Measurements from ENCODE around the gene CLSTN3. TPM values are rescaled to one million over a fixed set of nuclear protein-coding genes. Genes with fewer than 3 reads are reported as not detected.

CLSTN3 gene
- total and polyA plus RNA-seq, 9 of the 15 experiments (the other 6 are each of a cell fraction or from before 2014, with no cell fraction given), result 0.08 to 23.2 (median 11.0) TPM

GRCh38 chr12:7129872-7130691 lies at the start of gene CLSTN3 (continued):
- TF ChIP-seq RAD21 (CRISPR knock-in tag; conservative IDR thresholded peaks at IDR 0.05 in 1 of 2, IDR thresholded peaks at IDR 0.05 in 1 of 2), result no peak
- TF ChIP-seq IFI16 (CRISPR knock-in tag; IDR thresholded peaks at IDR 0.05), result no peak
- peak; percentile 73 for TF ChIP-seq FOS (IDR thresholded peaks at IDR 0.05; ENCODE audit: extremely low read depth, insufficient read length)
- TF ChIP-seq SMAD2 (IDR thresholded peaks at IDR 0.05; ENCODE audit: low read depth, low read length), result no peak
- no peak for TF ChIP-seq CEBPB (tag; IDR thresholded peaks at IDR 0.05)
- TF ChIP-seq CXXC5 (CRISPR knock-in tag; IDR thresholded peaks at IDR 0.05), result peak; percentile 49
- TF ChIP-seq KDM2B (CRISPR knock-in tag; IDR thresholded peaks at IDR 0.05), result no peak
- peak; percentile 92 for TF ChIP-seq MIER1 (IDR thresholded peaks at IDR 0.05; ENCODE audit: low read depth)
- TF ChIP-seq ZNF589 (CRISPR knock-in tag; IDR thresholded peaks at IDR 0.05; ENCODE audit: low read depth), result no peak
- no peak for TF ChIP-seq XRCC3 (IDR thresholded peaks at IDR 0.05)
- TF ChIP-seq MECOM (CRISPR knock-in tag; IDR thresholded peaks at IDR 0.05), result no peak
- no peak for TF ChIP-seq FOXO4 (CRISPR knock-in tag; IDR thresholded peaks at IDR 0.05)
- TF ChIP-seq RUNX1 (IDR thresholded peaks at IDR 0.05; ENCODE audit: low read depth), result peak; percentile 21; the same call in 1 of the 2 replicates
- peak; percentile 53; the same call in 1 of the 2 replicates for TF ChIP-seq ZBTB7A (IDR thresholded peaks at IDR 0.05; ENCODE audit: borderline replicate concordance, control insufficient read depth, low read depth, low read length)
- TF ChIP-seq SIN3A (IDR thresholded peaks at IDR 0.05; ENCODE audit: borderline replicate concordance in 2 of 2, control insufficient read depth in 1 of 2, low read depth in 2 of 2, low read length in 2 of 2), result no peak
- no peak for TF ChIP-seq FOXP4 (CRISPR knock-in tag; IDR thresholded peaks at IDR 0.05; ENCODE audit: borderline replicate concordance)
- no peak for TF ChIP-seq BRCA1 (IDR thresholded peaks at IDR 0.05)
- TF ChIP-seq BRCA1 (CRISPR knock-in tag; IDR thresholded peaks at IDR 0.05), result no peak
- TF ChIP-seq HSF4 (CRISPR knock-in tag; IDR thresholded peaks at IDR 0.05; ENCODE audit: borderline replicate concordance), result no peak
- no peak for TF ChIP-seq ZNF140 (CRISPR knock-in tag; IDR thresholded peaks at IDR 0.05)
- no peak for TF ChIP-seq FOXK1 (CRISPR knock-in tag; IDR thresholded peaks at IDR 0.05; ENCODE audit: borderline replicate concordance)
- TF ChIP-seq HMGN3 (IDR thresholded peaks at IDR 0.05; ENCODE audit: borderline replicate concordance, extremely low read depth, insufficient read length, low read depth, low read length), result no peak
- no peak for TF ChIP-seq MEIS2 (IDR thresholded peaks at IDR 0.05; ENCODE audit: partially characterized antibody)
- TF ChIP-seq POLR2AphosphoS5 (IDR thresholded peaks at IDR 0.05; ENCODE audit: control insufficient read depth, insufficient read depth, low read depth, low read length), result 0 out of 2 replicates have a peak, but pooled peaks have one; percentile 13
- peak; percentile 69 for TF ChIP-seq ASH1L (IDR thresholded peaks at IDR 0.05; ENCODE audit: borderline replicate concordance, low read depth, partially characterized antibody)
- no peak for TF ChIP-seq ZNF23 (CRISPR knock-in tag; IDR thresholded peaks at IDR 0.05)

All from K562 (cell line).